Liver (tissue), 9 donors: Measurements from ENCODE around the gene TSPOAP1. TPM values are rescaled to one million over a fixed set of nuclear protein-coding genes. Genes with fewer than 3 reads are reported as not detected.

Source experiments
- DNase-seq: peaks from one replicate; pipeline ENCODE4 v3.0.0-alpha.2; 2017; ENCODE audit warnings: low spot score
- H3K27ac ChIP-seq, 2 donors: one replicate each; pipeline ENCODE4 v1.7.0; 2013; ENCODE audit warnings: inconsistent platforms in 2 of 2, low read length in 2 of 2, control low read depth in 1 of 2, low read depth in 1 of 2, mild to moderate bottlenecking in 1 of 2
- H3K27me3 ChIP-seq, 4 donors: one replicate each; pipeline versions ENCODE4 v1.6.1 to v1.7.0; 2013; ENCODE audit warnings: low read length in 3 of 4, inconsistent platforms in 1 of 4, mild to moderate bottlenecking in 1 of 4, moderate library complexity in 1 of 4; ENCODE audit not compliant: control insufficient read depth in 4 of 4, insufficient read depth in 4 of 4
- H3K36me3 ChIP-seq, 4 donors: one replicate each; pipeline versions ENCODE4 v1.6.1 to v1.7.0; 2013; ENCODE audit warnings: low read length in 3 of 4, mild to moderate bottlenecking in 3 of 4, low read depth in 1 of 4, moderate library complexity in 1 of 4; ENCODE audit not compliant: control insufficient read depth in 4 of 4, insufficient read depth in 3 of 4
- H3K4me1 ChIP-seq, 4 donors: one replicate each; pipeline versions ENCODE4 v1.6.1 to v1.7.0; 2013; ENCODE audit warnings: low read length in 3 of 4, mild to moderate bottlenecking in 3 of 4, moderate library complexity in 1 of 4; ENCODE audit not compliant: control insufficient read depth in 4 of 4, insufficient read depth in 4 of 4
- H3K4me3 ChIP-seq, 3 donors: one replicate each; pipeline versions ENCODE4 v1.6.1 to v1.7.0; 2013; ENCODE audit warnings: low read length in 3 of 3, control low read depth in 1 of 3, low read depth in 1 of 3, mild to moderate bottlenecking in 1 of 3
- H3K9ac ChIP-seq, 2 donors: one replicate each; pipeline ENCODE4 v1.7.0; 2013; ENCODE audit warnings: low read length in 2 of 2, mild to moderate bottlenecking in 2 of 2, moderate library complexity in 2 of 2, control low read depth in 1 of 2, low read depth in 1 of 2
- H3K9me3 ChIP-seq, 4 donors: one replicate each; pipeline versions ENCODE4 v1.6.1 to v1.7.0; 2013; ENCODE audit warnings: low read length in 3 of 4; ENCODE audit not compliant: control insufficient read depth in 4 of 4
- ATF3 ChIP-seq: IDR thresholded peaks from 2 replicates; pipeline ENCODE4 v1.6.1; 2016; ENCODE audit warnings: antibody characterized with exemption
- EGR1 ChIP-seq, 2 donors: IDR thresholded peaks; 2 replicates each; pipeline ENCODE4 v1.6.1; 2016 to 2018; ENCODE audit warnings: antibody characterized with exemption in 2 of 2, low read depth in 2 of 2
- FOXA1 ChIP-seq: IDR thresholded peaks from 2 replicates; pipeline ENCODE4 v1.6.1; 2016; ENCODE audit warnings: antibody characterized with exemption
- FOXA2 ChIP-seq: IDR thresholded peaks from 2 replicates; pipeline ENCODE4 v1.6.1; 2016; ENCODE audit warnings: antibody characterized with exemption
- GABPA ChIP-seq, 2 donors: IDR thresholded peaks in 1 of 2; conservative IDR thresholded peaks in 1 of 2; 2 replicates each; pipeline ENCODE4 v1.6.1; 2016; ENCODE audit warnings: antibody characterized with exemption in 2 of 2, mild to moderate bottlenecking in 1 of 2, moderate library complexity in 1 of 2
- HNF4A ChIP-seq, 2 donors: conservative IDR thresholded peaks; 2 replicates each; pipeline ENCODE4 v1.6.1; 2016; ENCODE audit warnings: antibody characterized with exemption in 2 of 2, mild to moderate bottlenecking in 2 of 2
- HNF4G ChIP-seq: IDR thresholded peaks from 2 replicates; pipeline ENCODE4 v1.6.1; 2016; ENCODE audit warnings: antibody characterized with exemption
- JUND ChIP-seq, 2 donors: IDR thresholded peaks; 2 replicates each; pipeline ENCODE4 v1.6.1; 2016; ENCODE audit warnings: antibody characterized with exemption in 2 of 2
- MAX ChIP-seq: IDR thresholded peaks from 2 replicates; pipeline ENCODE4 v1.6.1; 2016; ENCODE audit warnings: antibody characterized with exemption
- NR2F2 ChIP-seq: IDR thresholded peaks from 2 replicates; pipeline ENCODE4 v1.6.1; 2016; ENCODE audit warnings: antibody characterized with exemption
- RAD21 ChIP-seq, 2 donors: IDR thresholded peaks; 2 replicates each; pipeline ENCODE4 v1.6.1; 2016; ENCODE audit warnings: antibody characterized with exemption in 2 of 2, mild to moderate bottlenecking in 2 of 2
- RXRA ChIP-seq, 2 donors: IDR thresholded peaks; 2 replicates each; pipeline ENCODE4 v1.6.1; 2017 to 2018; ENCODE audit warnings: antibody characterized with exemption in 2 of 2, mild to moderate bottlenecking in 1 of 2
- SP1 ChIP-seq: IDR thresholded peaks from 2 replicates; pipeline ENCODE4 v1.6.1; 2018; ENCODE audit warnings: antibody characterized with exemption, mild to moderate bottlenecking
- TAF1 ChIP-seq: conservative IDR thresholded peaks from 2 replicates; pipeline ENCODE4 v1.6.1; 2016; ENCODE audit warnings: antibody characterized with exemption, mild to moderate bottlenecking
- YY1 ChIP-seq: IDR thresholded peaks from 2 replicates; pipeline ENCODE4 v1.6.1; 2016; ENCODE audit warnings: antibody characterized with exemption, mild to moderate bottlenecking
- ZBTB33 ChIP-seq: IDR thresholded peaks from 2 replicates; pipeline ENCODE4 v1.6.1; 2016; ENCODE audit warnings: antibody characterized with exemption
- WGBS: extraction: QIAGEN DNeasy Blood & Tissue Kit; methylation state at CpG from one replicate; pipeline ENCODE4 v1.1.7; 2013; 5-methylcytosine and 5-hydroxymethylcytosine counted together
- polyA plus RNA-seq, 2 donors: library from polyadenylated mRNA; stranded (reverse) in 1 of 2; unstranded in 1 of 2; fragments of 200-250 nt in 1 of 2; fragments of >200 nt in 1 of 2; fragmentation: Nextera tagmentation in 1 of 2; extraction: Ambion mirVana in 1 of 2; gene quantifications; one replicate each; pipeline versions ENCODE4 v1.2.1 to v1.2.3, GENCODE V29; 2013 to 2015
- total RNA-seq, 2 donors: library from RNA; depleted of rRNA; stranded (reverse); fragments of >200 nt; gene quantifications; one replicate each; pipeline ENCODE4 v1.2.3, GENCODE V29; 2014
- TF ChIP-seq, protein P1 (sequence below): fragments of 150-350 bp; IDR thresholded peaks from 2 replicates; pipeline ENCODE4 v1.5.1; 2017; ENCODE audit warnings: improper control_type of control experiment, low read depth, low read length; ENCODE audit not compliant: missing input control
- TF ChIP-seq, protein P2 (sequence below): IDR thresholded peaks from 2 replicates; pipeline ENCODE4 v1.6.1; 2016; ENCODE audit warnings: antibody characterized with exemption, mild to moderate bottlenecking
- donor health status: healthy.
- donor health status: healthy.
- donor health status: healthy.
- donor health status: healthy.
- donor health status: healthy.

The TSPOAP1 gene, protein sequence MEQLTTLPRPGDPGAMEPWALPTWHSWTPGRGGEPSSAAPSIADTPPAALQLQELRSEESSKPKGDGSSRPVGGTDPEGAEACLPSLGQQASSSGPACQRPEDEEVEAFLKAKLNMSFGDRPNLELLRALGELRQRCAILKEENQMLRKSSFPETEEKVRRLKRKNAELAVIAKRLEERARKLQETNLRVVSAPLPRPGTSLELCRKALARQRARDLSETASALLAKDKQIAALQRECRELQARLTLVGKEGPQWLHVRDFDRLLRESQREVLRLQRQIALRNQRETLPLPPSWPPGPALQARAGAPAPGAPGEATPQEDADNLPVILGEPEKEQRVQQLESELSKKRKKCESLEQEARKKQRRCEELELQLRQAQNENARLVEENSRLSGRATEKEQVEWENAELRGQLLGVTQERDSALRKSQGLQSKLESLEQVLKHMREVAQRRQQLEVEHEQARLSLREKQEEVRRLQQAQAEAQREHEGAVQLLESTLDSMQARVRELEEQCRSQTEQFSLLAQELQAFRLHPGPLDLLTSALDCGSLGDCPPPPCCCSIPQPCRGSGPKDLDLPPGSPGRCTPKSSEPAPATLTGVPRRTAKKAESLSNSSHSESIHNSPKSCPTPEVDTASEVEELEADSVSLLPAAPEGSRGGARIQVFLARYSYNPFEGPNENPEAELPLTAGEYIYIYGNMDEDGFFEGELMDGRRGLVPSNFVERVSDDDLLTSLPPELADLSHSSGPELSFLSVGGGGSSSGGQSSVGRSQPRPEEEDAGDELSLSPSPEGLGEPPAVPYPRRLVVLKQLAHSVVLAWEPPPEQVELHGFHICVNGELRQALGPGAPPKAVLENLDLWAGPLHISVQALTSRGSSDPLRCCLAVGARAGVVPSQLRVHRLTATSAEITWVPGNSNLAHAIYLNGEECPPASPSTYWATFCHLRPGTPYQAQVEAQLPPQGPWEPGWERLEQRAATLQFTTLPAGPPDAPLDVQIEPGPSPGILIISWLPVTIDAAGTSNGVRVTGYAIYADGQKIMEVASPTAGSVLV (N-terminal part only)
- 1 to 10 TPM; 2.0 to 4.6 TPM for total RNA-seq
- polyA plus RNA-seq, result 1 to 10 TPM; 1.5 to 3.1 TPM

GRCh38 chr17:58328195-58329034, at the start of gene TSPOAP1:
TSPOAP1 (minus strand) TSS chr17:58328795; CDS start chr17:58327920, 875 bp downstream.
- H3K36me3 ChIP-seq, result no peaks in the 10 kb centered on the region
- H3K27ac ChIP-seq, result peak within 1 kb of the TSS; percentile 54 to 69
- TF ChIP-seq ATF3 (no peak), SP1 (no peak), MAX (no peak), ZBTB33 (no peak), FOXA1 (no peak), HNF4A (conservative IDR thresholded peaks at IDR 0.05) (no peak), JUND (IDR thresholded peaks at IDR 0.05) (no peak), YY1 (no peak), RAD21 (IDR thresholded peaks at IDR 0.05) (no peak), GABPA (IDR thresholded peaks at IDR 0.05 in 1 of 2, conservative IDR thresholded peaks at IDR 0.05 in 1 of 2) (no peak), NR2F2 (no peak), EGR1 (IDR thresholded peaks at IDR 0.05; ENCODE audit: low read depth in 2 of 2) (no peak), TAF1 (no peak), FOXA2 (no peak), HNF4G (no peak), RXRA (IDR thresholded peaks at IDR 0.05) (no peak)
- TF ChIP-seq, protein P1, sequence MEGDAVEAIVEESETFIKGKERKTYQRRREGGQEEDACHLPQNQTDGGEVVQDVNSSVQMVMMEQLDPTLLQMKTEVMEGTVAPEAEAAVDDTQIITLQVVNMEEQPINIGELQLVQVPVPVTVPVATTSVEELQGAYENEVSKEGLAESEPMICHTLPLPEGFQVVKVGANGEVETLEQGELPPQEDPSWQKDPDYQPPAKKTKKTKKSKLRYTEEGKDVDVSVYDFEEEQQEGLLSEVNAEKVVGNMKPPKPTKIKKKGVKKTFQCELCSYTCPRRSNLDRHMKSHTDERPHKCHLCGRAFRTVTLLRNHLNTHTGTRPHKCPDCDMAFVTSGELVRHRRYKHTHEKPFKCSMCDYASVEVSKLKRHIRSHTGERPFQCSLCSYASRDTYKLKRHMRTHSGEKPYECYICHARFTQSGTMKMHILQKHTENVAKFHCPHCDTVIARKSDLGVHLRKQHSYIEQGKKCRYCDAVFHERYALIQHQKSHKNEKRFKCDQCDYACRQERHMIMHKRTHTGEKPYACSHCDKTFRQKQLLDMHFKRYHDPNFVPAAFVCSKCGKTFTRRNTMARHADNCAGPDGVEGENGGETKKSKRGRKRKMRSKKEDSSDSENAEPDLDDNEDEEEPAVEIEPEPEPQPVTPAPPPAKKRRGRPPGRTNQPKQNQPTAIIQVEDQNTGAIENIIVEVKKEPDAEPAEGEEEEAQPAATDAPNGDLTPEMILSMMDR, result no peak
- TF ChIP-seq, protein P2, sequence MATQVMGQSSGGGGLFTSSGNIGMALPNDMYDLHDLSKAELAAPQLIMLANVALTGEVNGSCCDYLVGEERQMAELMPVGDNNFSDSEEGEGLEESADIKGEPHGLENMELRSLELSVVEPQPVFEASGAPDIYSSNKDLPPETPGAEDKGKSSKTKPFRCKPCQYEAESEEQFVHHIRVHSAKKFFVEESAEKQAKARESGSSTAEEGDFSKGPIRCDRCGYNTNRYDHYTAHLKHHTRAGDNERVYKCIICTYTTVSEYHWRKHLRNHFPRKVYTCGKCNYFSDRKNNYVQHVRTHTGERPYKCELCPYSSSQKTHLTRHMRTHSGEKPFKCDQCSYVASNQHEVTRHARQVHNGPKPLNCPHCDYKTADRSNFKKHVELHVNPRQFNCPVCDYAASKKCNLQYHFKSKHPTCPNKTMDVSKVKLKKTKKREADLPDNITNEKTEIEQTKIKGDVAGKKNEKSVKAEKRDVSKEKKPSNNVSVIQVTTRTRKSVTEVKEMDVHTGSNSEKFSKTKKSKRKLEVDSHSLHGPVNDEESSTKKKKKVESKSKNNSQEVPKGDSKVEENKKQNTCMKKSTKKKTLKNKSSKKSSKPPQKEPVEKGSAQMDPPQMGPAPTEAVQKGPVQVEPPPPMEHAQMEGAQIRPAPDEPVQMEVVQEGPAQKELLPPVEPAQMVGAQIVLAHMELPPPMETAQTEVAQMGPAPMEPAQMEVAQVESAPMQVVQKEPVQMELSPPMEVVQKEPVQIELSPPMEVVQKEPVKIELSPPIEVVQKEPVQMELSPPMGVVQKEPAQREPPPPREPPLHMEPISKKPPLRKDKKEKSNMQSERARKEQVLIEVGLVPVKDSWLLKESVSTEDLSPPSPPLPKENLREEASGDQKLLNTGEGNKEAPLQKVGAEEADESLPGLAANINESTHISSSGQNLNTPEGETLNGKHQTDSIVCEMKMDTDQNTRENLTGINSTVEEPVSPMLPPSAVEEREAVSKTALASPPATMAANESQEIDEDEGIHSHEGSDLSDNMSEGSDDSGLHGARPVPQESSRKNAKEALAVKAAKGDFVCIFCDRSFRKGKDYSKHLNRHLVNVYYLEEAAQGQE, result no peak
- H3K4me1 ChIP-seq, result peaks cover 2 to 16% (median 13%) of the 10 kb centered on the region in 4 donors
- WGBS, result 32% methylated on average over 23 of the region's 23 CpGs
- H3K4me3 ChIP-seq, result no peak within 1 kb of the TSS
- peak within 1 kb of the TSS in 1 of 2 donors; percentile 32 for H3K9ac ChIP-seq
- H3K27me3 ChIP-seq, result no peaks in the 10 kb centered on the region
- DNase-seq, result peak; percentile 54
- H3K9me3 ChIP-seq, result no peaks in the 10 kb centered on the region
